H9 (cell line): ENCODE results near the gene SH3RF3. TPM values are rescaled to one million over a fixed set of nuclear protein-coding genes. Genes with fewer than 3 reads are reported as not detected.

ENCODE experiments used
- DNase-seq: peaks from one replicate; pipeline ENCODE4 v3.0.0-alpha.2; 2017
- H2AFZ ChIP-seq: one replicate; pipeline ENCODE4 v1.6.1; 2013; ENCODE audit warnings: mild to moderate bottlenecking, low read length, control low read depth, moderate library complexity
- H2AK5ac ChIP-seq: 2 replicates; pipeline ENCODE4 v1.6.1; 2013; ENCODE audit warnings: low read length, control low read depth, mixed read lengths; ENCODE audit not compliant: insufficient read length
- H2BK120ac ChIP-seq: one replicate; pipeline ENCODE4 v1.6.1; 2013; ENCODE audit warnings: low read depth, mild to moderate bottlenecking, low read length, control low read depth, inconsistent platforms; ENCODE audit not compliant: poor library complexity, severe bottlenecking
- H2BK12ac ChIP-seq: 2 replicates; pipeline ENCODE4 v1.6.1; 2013; ENCODE audit warnings: low read length, control low read depth, mixed read lengths, low read depth; ENCODE audit not compliant: insufficient read length
- H2BK15ac ChIP-seq: 2 replicates; pipeline ENCODE4 v1.6.1; 2013; ENCODE audit warnings: low read depth, low read length, control low read depth
- H2BK20ac ChIP-seq: one replicate; pipeline ENCODE4 v1.6.1; 2013; ENCODE audit warnings: low read depth, mild to moderate bottlenecking, low read length, control low read depth, inconsistent platforms; ENCODE audit not compliant: poor library complexity, severe bottlenecking
- H2BK5ac ChIP-seq: 2 replicates; pipeline ENCODE4 v1.6.1; 2013; ENCODE audit warnings: low read length, control low read depth, mixed read lengths; ENCODE audit not compliant: insufficient read length
- H3K14ac ChIP-seq: 2 replicates; pipeline ENCODE4 v1.6.1; 2013; ENCODE audit warnings: low read length, control low read depth; ENCODE audit not compliant: insufficient read depth
- H3K18ac ChIP-seq: 2 replicates; pipeline ENCODE4 v1.6.1; 2013; ENCODE audit warnings: low read depth, mild to moderate bottlenecking, mixed read lengths, low read length, control low read depth; ENCODE audit not compliant: insufficient read length
- H3K23ac ChIP-seq: 2 replicates; pipeline ENCODE4 v1.6.1; 2013; ENCODE audit warnings: low read length, control low read depth, mixed read lengths, low read depth; ENCODE audit not compliant: insufficient read length
- H3K23me2 ChIP-seq: 2 replicates; pipeline ENCODE4 v1.6.1; 2013; ENCODE audit warnings: low read depth, mild to moderate bottlenecking, mixed read lengths, low read length, control low read depth; ENCODE audit not compliant: insufficient read length, poor library complexity, severe bottlenecking
- H3K27ac ChIP-seq: 2 replicates; pipeline ENCODE4 v1.5.1; 2013; ENCODE audit warnings: low read length, control low read depth, mixed read lengths, low read depth; ENCODE audit not compliant: insufficient read length
- H3K27me3 ChIP-seq: 2 replicates; pipeline ENCODE4 v1.6.1; 2013; ENCODE audit warnings: low read length, control low read depth, inconsistent platforms; ENCODE audit not compliant: insufficient read depth
- H3K4ac ChIP-seq: 2 replicates; pipeline ENCODE4 v1.6.1; 2013; ENCODE audit warnings: low read depth, mild to moderate bottlenecking, control low read depth, inconsistent platforms, low read length, moderate library complexity
- H3K4me1 ChIP-seq: 2 replicates; pipeline ENCODE4 v1.6.1; 2013; ENCODE audit warnings: low read length, control low read depth, inconsistent platforms; ENCODE audit not compliant: insufficient read depth
- H3K4me2 ChIP-seq: 2 replicates; pipeline ENCODE4 v1.6.1; 2013; ENCODE audit warnings: low read length, control low read depth, mixed read lengths; ENCODE audit not compliant: insufficient read length, insufficient read depth
- H3K56ac ChIP-seq: 2 replicates; pipeline ENCODE4 v1.6.1; 2013; ENCODE audit warnings: low read depth, mild to moderate bottlenecking, mixed read lengths, low read length, control low read depth; ENCODE audit not compliant: insufficient read length
- H3K79me1 ChIP-seq: 2 replicates; pipeline ENCODE4 v1.6.1; 2013; ENCODE audit warnings: low read depth, mild to moderate bottlenecking, moderate library complexity, low read length, control low read depth, inconsistent platforms; ENCODE audit not compliant: insufficient read depth, poor library complexity, severe bottlenecking
- H3K79me2 ChIP-seq: 2 replicates; pipeline ENCODE4 v1.6.1; 2013; ENCODE audit warnings: low read length, control low read depth, inconsistent platforms; ENCODE audit not compliant: insufficient read depth
- H3K9ac ChIP-seq: 2 replicates; pipeline ENCODE4 v1.6.1; 2013; ENCODE audit warnings: low read length, control low read depth, mixed read lengths; ENCODE audit not compliant: insufficient read length; ENCODE audit errors: extremely low read depth
- H3K9me3 ChIP-seq: one replicate; pipeline ENCODE4 v1.6.1; 2013; ENCODE audit warnings: low read depth, low read length, inconsistent platforms; ENCODE audit not compliant: control insufficient read depth
- H3T11ph ChIP-seq: one replicate; pipeline ENCODE4 v1.6.1; 2013; ENCODE audit warnings: mild to moderate bottlenecking, low read length, control low read depth, inconsistent platforms
- H4K20me1 ChIP-seq: one replicate; pipeline ENCODE4 v1.6.1; 2013; ENCODE audit not compliant: control insufficient read depth, insufficient read length, insufficient read depth
- H4K5ac ChIP-seq: 2 replicates; pipeline ENCODE4 v1.6.1; 2013; ENCODE audit warnings: low read depth, mild to moderate bottlenecking, mixed read lengths, low read length, control low read depth; ENCODE audit not compliant: insufficient read length
- H4K8ac ChIP-seq: replicated peaks from 2 replicates; pipeline ENCODE4 v1.6.1; 2013; ENCODE audit warnings: low read length, control low read depth, mixed read lengths, low read depth; ENCODE audit not compliant: insufficient read length
- H4K91ac ChIP-seq: 2 replicates; pipeline ENCODE4 v1.6.1; 2013; ENCODE audit warnings: low read depth, mild to moderate bottlenecking, moderate library complexity, mixed read lengths, low read length, control low read depth; ENCODE audit not compliant: insufficient read length
- H3K27ac Mint-ChIP-seq, 3 experiments: 2 replicates in 2 of 3; 3 replicates in 1 of 3; pipeline ENCODE4 v1.8.0; 2020 to 2021; ENCODE audit warnings: mixed read lengths in 3 of 3, mild to moderate bottlenecking in 1 of 3, moderate library complexity in 1 of 3
- H3K27me3 Mint-ChIP-seq: 2 replicates; pipeline ENCODE4 v1.8.0; 2021; ENCODE audit warnings: low read depth, mild to moderate bottlenecking, moderate library complexity, mixed read lengths
- H3K36me3 Mint-ChIP-seq, 3 experiments: 2 replicates in 2 of 3; 3 replicates in 1 of 3; pipeline ENCODE4 v1.8.0; 2020 to 2021; ENCODE audit warnings: low read depth in 3 of 3, mixed read lengths in 3 of 3; ENCODE audit not compliant: insufficient read depth in 1 of 3
- H3K4me1 Mint-ChIP-seq, 2 experiments: 2 replicates each; pipeline ENCODE4 v1.8.0; 2020; ENCODE audit warnings: mixed read lengths in 2 of 2
- H3K4me3 Mint-ChIP-seq, 2 experiments: 2 replicates in 1 of 2; 3 replicates in 1 of 2; pipeline ENCODE4 v1.8.0; 2020 to 2021; ENCODE audit warnings: mild to moderate bottlenecking in 2 of 2, mixed read lengths in 2 of 2, moderate library complexity in 1 of 2
- H3K9me3 Mint-ChIP-seq, 2 experiments: 2 replicates in 1 of 2; 3 replicates in 1 of 2; pipeline ENCODE4 v1.8.0; 2020; ENCODE audit warnings: mild to moderate bottlenecking in 2 of 2, mixed read lengths in 2 of 2, moderate library complexity in 1 of 2
- CTCF ChIP-seq: fragments of 200-600 bp; sonication (generic); conservative IDR thresholded peaks from 3 replicates; pipeline ENCODE4 v1.8.0; 2021; ENCODE audit warnings: antibody characterized with exemption, mild to moderate bottlenecking
- WGBS: extraction: QIAGEN DNeasy Blood & Tissue Kit; methylation state at CpG from one replicate; pipeline ENCODE4 v1.1.7; 2013; ENCODE audit warnings: missing lambda C conversion rate, low lambda C conversion rate, mixed read lengths; ENCODE audit not compliant: insufficient read length; ENCODE audit errors: extremely low coverage; 5-methylcytosine and 5-hydroxymethylcytosine counted together
- total RNA-seq: library from RNA; stranded (reverse); gene quantifications from 2 replicates; pipeline ENCODE4 v1.2.1, GENCODE V29; 2021

The SH3RF3 gene
- total RNA-seq, 1 experiment from 2014 or later = 0.46 TPM

- Histone ChIP-seq H4K8ac (no peak overlapping the region), H2BK5ac (no peak overlapping the region), H2AFZ (no peak overlapping the region), H3K23me2 (no peaks in the 10 kb centered on the region), H3T11ph (no peak overlapping the region), H2BK15ac (no peak overlapping the region), H3K27me3 (no peaks in the 10 kb centered on the region), H3K79me1 (no peaks in the 10 kb centered on the region), H3K18ac (no peak overlapping the region), H3K4ac (no peak overlapping the region), H3K79me2 (no peaks in the 10 kb centered on the region), H2BK12ac (no peak overlapping the region), H3K4me1 (no peaks in the 10 kb centered on the region), H2BK120ac (no peak overlapping the region), H3K14ac (no peak overlapping the region), H3K23ac (no peak overlapping the region), H4K20me1 (no peaks in the 10 kb centered on the region), H2AK5ac (no peak overlapping the region), H3K9ac (no peak overlapping the region), H3K9me3 (no peaks in the 10 kb centered on the region), H3K56ac (no peak overlapping the region), H2BK20ac (no peak overlapping the region), H4K5ac (no peak overlapping the region), H3K4me2 (no peak overlapping the region), H3K27ac (no peak overlapping the region), H4K91ac (no peak overlapping the region)
- no peak for TF ChIP-seq CTCF
- no CpG with 5 or more reads among the region's 4 CpGs for WGBS
- no peaks in the 10 kb centered on the region; the same call in 1 of the 2 replicates for H3K27me3 Mint-ChIP-seq
- no peak for DNase-seq
- H3K36me3 Mint-ChIP-seq = no peaks in the 10 kb centered on the region
- peaks cover 11 to 19% of the 10 kb centered on the region in 2 experiments for H3K4me1 Mint-ChIP-seq
- peaks cover 0 to 3% of the 10 kb centered on the region in 2 experiments; a peak in 2 of 5 replicates for H3K9me3 Mint-ChIP-seq
- no peak overlapping the region for H3K27ac Mint-ChIP-seq
- H3K4me3 Mint-ChIP-seq = no peak overlapping the region
Observed at GRCh38 chr2:109318949-109319342, 189.9 kb downstream of the SH3RF3 start.
